Adrenal gland (tissue), 12 donors: ENCODE measurements around the gene HSPA1L. TPM values are rescaled to one million over a fixed set of nuclear protein-coding genes. Genes with fewer than 3 reads are reported as not detected.
"Not testable (repeated sequence)": the region's sequence is repeated elsewhere in the genome, so short reads cannot be mapped to it uniquely, and the experiment has no call there.

Source experiments
- DNase-seq, 7 donors: peaks; one replicate each; pipeline ENCODE4 v3.0.0-alpha.2; 2019 to 2020
- H3K27ac ChIP-seq, 5 donors: fragments of 200-600 bp; sonication (generic) in 4 of 5; 1 replicate in 3 of 5; 2 replicates in 2 of 5; pipeline versions ENCODE4 v1.5.1 to v1.8.0; 2016 to 2020; ENCODE audit warnings: mild to moderate bottlenecking in 1 of 5
- H3K27me3 ChIP-seq: fragments of 200-600 bp; 2 replicates; pipeline ENCODE4 v1.8.0; 2021
- H3K36me3 ChIP-seq, 2 donors: fragments of 200-600 bp; replicated peaks in 1 of 2; 1 replicate in 1 of 2; 2 replicates in 1 of 2; pipeline versions ENCODE4 v1.5.1 to v1.8.0; 2018 to 2022
- H3K4me1 ChIP-seq, 2 donors: fragments of 200-600 bp; replicated peaks in 1 of 2; 1 replicate in 1 of 2; 2 replicates in 1 of 2; pipeline versions ENCODE4 v1.5.1 to v1.8.0; 2018 to 2021
- H3K4me3 ChIP-seq, 4 donors: fragments of 200-600 bp; sonication (generic) in 3 of 4; one replicate each; pipeline ENCODE4 v1.5.1; 2016 to 2018
- H3K9me3 ChIP-seq, 3 donors: fragments of 200-600 bp; sonication (generic) in 1 of 3; replicated peaks in 1 of 3; 1 replicate in 2 of 3; 2 replicates in 1 of 3; pipeline versions ENCODE4 v1.5.1 to v1.8.0; 2016 to 2021
- CTCF ChIP-seq, 6 experiments: fragments of 450-650 bp in 4 of 6; fragments of 200-600 bp in 2 of 6; sonication (generic) in 1 of 6; IDR thresholded peaks; 1 replicate in 5 of 6; 2 replicates in 1 of 6; pipeline versions ENCODE4 v1.5.1 to v1.8.0; 2016 to 2021; ENCODE audit warnings: antibody characterized with exemption in 6 of 6, mild to moderate bottlenecking in 2 of 6, moderate library complexity in 1 of 6
- POLR2A ChIP-seq, 2 donors: fragments of 450-650 bp; IDR thresholded peaks; one replicate each; pipeline ENCODE4 v1.6.1; 2017; ENCODE audit warnings: antibody characterized with exemption in 2 of 2, mild to moderate bottlenecking in 2 of 2, moderate library complexity in 1 of 2
- WGBS, 4 donors: extraction: QIAGEN DNeasy Blood & Tissue Kit in 2 of 4; methylation state at CpG; one replicate each; pipeline versions ENCODE4 v1.1.5 to v1.1.7; 2013 to 2017; 5-methylcytosine and 5-hydroxymethylcytosine counted together
- intact Hi-C, 2 donors: fragments of 100-400 bp; cut with DNase I; formaldehyde crosslinking; loops; one replicate each; pipeline versions ENCODE4 v1.14.1 to v1.15.0; 2022 to 2023
- polyA plus RNA-seq, 3 donors: library from polyadenylated mRNA; stranded (reverse); fragments of 200-250 nt in 2 of 3; fragments of 350-450 nt in 1 of 3; fragmentation: Illumina TruSeq in 1 of 3; extraction: RNeasy Lipid Tissue Mini Kit (QIAGEN cat#74804) in 1 of 3; gene quantifications; one replicate each; pipeline ENCODE4 v1.2.3, GENCODE V29; 2013 to 2014
- total RNA-seq, 9 donors: library from RNA; depleted of rRNA in 4 of 9; stranded (reverse); fragments of >200 nt in 4 of 9; fragments of 120-200 nt in 1 of 9; fragmentation: NEBNext Ultra II Directional in 1 of 9; extraction: Animal tissue kit (Norgen Biotek cat#: 25700) in 1 of 9; gene quantifications; one replicate each; pipeline versions ENCODE4 v1.1.0 to v1.2.4, GENCODE V29; 2013 to 2023
- donor health status: healthy with polysubstance abuse.
- donor health status: Bipolar disorder and iron deficiency.
- donor health status: DM: yes; HTN: yes; CAD: no.
- donor health status: DM: no; HTN: no; CAD: no.
- donor health status: DM: no; HTN: no; CAD: no.
- donor health status: DM: yes; HTN: yes; CAD: no.

HSPA1L gene
- total and polyA plus RNA-seq, 12 donors, result 0.79 to 5.3 (median 1.9) TPM

DNA sequence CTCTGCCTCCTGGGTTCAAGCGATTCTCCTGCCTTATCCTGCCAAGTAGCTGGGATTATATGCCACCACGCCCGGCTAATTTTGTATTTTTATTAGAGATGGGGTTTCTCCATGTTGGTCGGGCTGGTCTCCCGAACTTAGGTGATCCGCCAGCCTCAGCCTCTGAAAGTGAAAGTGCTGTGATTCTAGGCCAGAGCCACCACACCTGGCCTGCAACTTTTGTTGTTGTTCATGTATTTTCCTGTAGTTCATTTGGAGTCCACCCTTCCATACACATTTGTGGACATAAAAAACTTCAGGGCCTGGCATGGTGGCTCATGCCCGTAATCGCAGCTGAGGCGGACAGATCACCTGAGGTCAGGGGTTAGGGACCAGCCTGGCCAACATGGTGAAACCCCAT is 27.0 kb upstream of the HSPA1L start:
- Histone ChIP-seq H3K4me1 (peaks cover 15 to 21% of the 10 kb centered on the region in 2 donors), H3K27ac (no peak overlapping the region), H3K36me3 (peaks cover 0 to 40% of the 10 kb centered on the region in 2 donors), H3K4me3 (no peak overlapping the region), H3K27me3 (no peaks in the 10 kb centered on the region), H3K9me3 (no peaks in the 10 kb centered on the region)
- 91 to 96% (median 92%) methylated on average over 9 of the region's 9 CpGs for WGBS, 4 donors
- intact Hi-C loops, result no loop called here
- TF ChIP-seq CTCF (IDR thresholded peaks at IDR 0.05) (no peak), POLR2A (IDR thresholded peaks at IDR 0.05) (no peak)
- no peak for DNase-seq

- H3K4me3 ChIP-seq, DNase-seq, H3K27ac ChIP-seq, H3K9me3 ChIP-seq, H3K27me3 ChIP-seq: not testable (repeated sequence)
- H3K4me1 ChIP-seq, result peaks cover 25 to 34% of the 10 kb centered on the region in 2 donors
- WGBS, 4 donors, result 79 to 87% (median 81%) methylated on average over 8 of the region's 8 CpGs
- H3K36me3 ChIP-seq, result peaks cover 0 to 40% of the 10 kb centered on the region in 2 donors
- intact Hi-C loops, result loop anchor here (5.0 to 10.0 kb wide), 2 partner anchors 152 to 155 kb away; partner anchors contain the start of gene LY6G5C (in 1 of the 2)
These were observed 24.7 kb upstream of the HSPA1L start for GRCh38 chr6:31839779-31840126.

DNA sequence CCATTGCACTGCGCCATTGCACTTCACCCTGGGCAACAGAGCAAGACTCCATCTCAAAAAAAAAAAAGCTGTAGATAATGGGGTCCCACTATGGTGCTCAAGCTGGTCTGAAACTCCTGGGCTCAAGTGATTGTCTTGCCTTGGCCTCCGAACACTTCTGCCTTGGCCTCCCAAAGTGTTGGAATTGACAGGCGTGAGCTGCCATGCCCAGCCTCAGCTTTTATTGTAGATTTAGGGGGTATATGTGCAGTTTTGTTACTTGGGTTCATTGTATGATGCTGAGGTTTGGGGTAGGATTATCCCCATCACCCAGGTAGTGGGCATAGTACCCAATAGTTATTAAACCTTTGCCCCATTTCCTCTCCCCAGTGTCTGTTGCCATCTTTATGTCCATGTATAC is 23.9 kb upstream of the HSPA1L start:
- no peaks in the 10 kb centered on the region for H3K27me3 ChIP-seq
- no peak overlapping the region for H3K27ac ChIP-seq
- H3K4me1 ChIP-seq, result peaks cover 25 to 37% of the 10 kb centered on the region in 2 donors
- no peaks in the 10 kb centered on the region for H3K9me3 ChIP-seq
- H3K4me3 ChIP-seq, result no peak overlapping the region
- intact Hi-C loops, result loop anchor here (5.0 to 10.0 kb wide), 2 partner anchors 152 to 154 kb away; partner anchors contain the start of gene LY6G5C (in 1 of the 2)
- WGBS, 4 donors, result 94 to 100% (median 99%) methylated on average over 3 of the region's 3 CpGs
- DNase-seq, result no peak
- peaks cover 0 to 40% of the 10 kb centered on the region in 2 donors for H3K36me3 ChIP-seq
- TF ChIP-seq CTCF (IDR thresholded peaks at IDR 0.05), result no peak
- no peak for TF ChIP-seq POLR2A (IDR thresholded peaks at IDR 0.05)

- peaks cover 0 to 40% of the 10 kb centered on the region in 2 donors for H3K36me3 ChIP-seq
- not testable (repeated sequence) for H3K27me3 ChIP-seq, H3K4me3 ChIP-seq, H3K9me3 ChIP-seq, DNase-seq, H3K27ac ChIP-seq
- H3K4me1 ChIP-seq, result peaks cover 25 to 41% of the 10 kb centered on the region in 2 donors
- 82 to 85% (median 84%) methylated on average over 9 of the region's 9 CpGs for WGBS, 4 donors
- intact Hi-C loops, result loop anchor here (5.0 to 10.0 kb wide), 2 partner anchors 151 to 153 kb away; partner anchors contain the start of gene LY6G5C (in 1 of the 2)
These were observed 23.1 kb upstream of the HSPA1L start for GRCh38 chr6:31838114-31838553.

DNA sequence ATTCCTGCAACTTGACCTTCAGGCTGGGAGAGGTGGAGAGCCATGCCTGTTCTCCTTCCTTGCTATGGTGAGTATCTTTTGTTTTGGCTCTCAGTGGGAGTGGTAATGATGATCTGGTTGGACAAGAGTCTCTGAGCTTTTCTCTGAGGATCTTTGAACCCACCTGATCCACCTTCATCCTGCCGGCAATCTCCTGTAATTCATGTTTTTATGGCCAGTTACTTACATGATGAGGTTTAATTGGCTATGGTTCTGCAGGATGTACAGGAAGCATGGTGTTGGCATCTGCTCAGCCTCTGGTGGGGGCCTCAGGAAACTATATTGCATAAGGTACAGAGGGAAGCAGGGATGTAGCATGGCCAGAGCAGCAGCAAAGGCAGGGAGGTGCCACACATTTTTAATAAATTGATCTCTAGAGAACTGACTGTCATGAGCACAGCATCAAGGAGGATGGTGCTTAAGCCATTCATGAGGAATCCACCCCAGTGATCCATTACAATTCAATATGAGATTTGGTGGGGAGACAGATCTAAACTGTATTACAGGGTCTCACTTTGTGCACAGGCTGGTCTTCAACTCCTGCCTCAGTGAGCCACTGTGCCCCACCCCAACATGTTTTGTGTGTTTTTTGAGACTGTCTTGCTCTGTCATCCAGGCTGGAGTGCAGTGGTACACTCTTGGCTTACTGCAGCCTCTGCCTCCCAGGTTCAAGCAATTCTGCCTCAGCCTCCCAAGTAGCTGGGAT is 22.5 kb upstream of the HSPA1L start:
- peaks cover 0 to 40% of the 10 kb centered on the region in 2 donors for H3K36me3 ChIP-seq
- H3K4me1 ChIP-seq, result peaks cover 25 to 41% of the 10 kb centered on the region in 2 donors
- H3K9me3 ChIP-seq, result no peaks in the 10 kb centered on the region
- intact Hi-C loops, result loop anchor here (5.0 to 10.0 kb wide), 2 partner anchors 150 to 153 kb away; partner anchors contain the start of gene LY6G5C (in 1 of the 2)
- peak overlapping the region in 1 of 5 donors; percentile 96 for H3K27ac ChIP-seq
- H3K27me3 ChIP-seq, result no peaks in the 10 kb centered on the region
- WGBS, 4 donors, result 11 to 41% (median 20%) methylated on average over 1 of the region's 1 CpG
- no peak for TF ChIP-seq CTCF (IDR thresholded peaks at IDR 0.05)
- no peak for TF ChIP-seq POLR2A (IDR thresholded peaks at IDR 0.05)
- DNase-seq, result no peak
- H3K4me3 ChIP-seq, result peak overlapping the region in 1 of 4 donors; percentile 62
